Glutamatergic neuron (in vitro differentiated cells): ENCODE measurements around the gene TPST2. TPM values are rescaled to one million over a fixed set of nuclear protein-coding genes. Genes with fewer than 3 reads are reported as not detected.

Source experiments
- DNase-seq: peaks from one replicate; pipeline ENCODE4 v3.0.0; 2022
- H3K27ac Mint-ChIP-seq: one replicate; pipeline ENCODE4 v1.8.0; 2020; ENCODE audit warnings: mild to moderate bottlenecking, mixed read lengths, inconsistent platforms; ENCODE audit not compliant: unreplicated experiment
- H3K27me3 Mint-ChIP-seq: one replicate; pipeline ENCODE4 v1.8.0; 2020; ENCODE audit warnings: mild to moderate bottlenecking, moderate library complexity, mixed read lengths, inconsistent platforms; ENCODE audit not compliant: unreplicated experiment
- H3K36me3 Mint-ChIP-seq: one replicate; pipeline ENCODE4 v1.8.0; 2020; ENCODE audit warnings: mild to moderate bottlenecking, mixed read lengths, inconsistent platforms; ENCODE audit not compliant: unreplicated experiment
- H3K4me1 Mint-ChIP-seq: one replicate; pipeline ENCODE4 v1.8.0; 2020; ENCODE audit warnings: mild to moderate bottlenecking, low read depth, mixed read lengths, inconsistent platforms; ENCODE audit not compliant: unreplicated experiment
- H3K4me3 Mint-ChIP-seq: one replicate; pipeline ENCODE4 v1.8.0; 2020; ENCODE audit warnings: mild to moderate bottlenecking, mixed read lengths, inconsistent platforms; ENCODE audit not compliant: unreplicated experiment
- H3K9me3 Mint-ChIP-seq: one replicate; pipeline ENCODE4 v1.8.0; 2020; ENCODE audit warnings: mild to moderate bottlenecking, moderate library complexity, mixed read lengths, inconsistent platforms; ENCODE audit not compliant: unreplicated experiment
- CTCF ChIP-seq: fragments of 200-600 bp; sonication (generic); IDR thresholded peaks from one replicate; pipeline ENCODE4 v1.5.0; 2021; ENCODE audit not compliant: partially characterized antibody, unreplicated experiment
- total RNA-seq: library from RNA; stranded (reverse); fragmentation: NEBNext Ultra II Directional; extraction: Animal tissue kit (Norgen Biotek cat#: 25700); gene quantifications from one replicate; pipeline ENCODE4 v1.2.1, GENCODE V29; 2021; ENCODE audit not compliant: unreplicated experiment

Gene TPST2
- total RNA-seq, 1 donor from 2014 or later = 10.6 TPM

DNA sequence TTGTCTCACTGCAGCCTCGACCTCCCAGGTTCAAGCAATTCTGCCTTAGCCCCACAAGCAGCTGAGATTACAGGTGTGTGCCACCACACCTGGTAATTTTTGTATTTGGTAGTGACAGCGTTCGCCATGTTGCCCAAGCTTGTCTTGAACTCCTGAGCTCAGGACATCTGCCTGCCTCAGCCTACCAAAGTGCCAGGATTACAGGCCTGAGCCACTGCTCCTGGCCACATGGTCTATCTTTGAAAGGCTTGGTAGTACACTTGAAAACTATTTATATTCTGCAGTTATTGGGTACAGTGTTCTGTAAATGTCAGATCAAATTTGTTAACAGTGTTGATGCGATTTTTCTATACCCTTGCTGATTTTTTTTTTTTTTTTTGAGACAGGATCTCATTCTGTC lies 41.4 kb upstream of the TPST2 start:
- Mint-ChIP-seq H3K27me3 (no peaks in the 10 kb centered on the region), H3K4me1 (no peaks in the 10 kb centered on the region), H3K4me3 (no peak overlapping the region), H3K36me3 (peaks cover 5% of the 10 kb centered on the region), H3K27ac (no peak overlapping the region), H3K9me3 (peaks cover 2% of the 10 kb centered on the region)
- TF ChIP-seq CTCF = no peak
- no peak for DNase-seq

DNA sequence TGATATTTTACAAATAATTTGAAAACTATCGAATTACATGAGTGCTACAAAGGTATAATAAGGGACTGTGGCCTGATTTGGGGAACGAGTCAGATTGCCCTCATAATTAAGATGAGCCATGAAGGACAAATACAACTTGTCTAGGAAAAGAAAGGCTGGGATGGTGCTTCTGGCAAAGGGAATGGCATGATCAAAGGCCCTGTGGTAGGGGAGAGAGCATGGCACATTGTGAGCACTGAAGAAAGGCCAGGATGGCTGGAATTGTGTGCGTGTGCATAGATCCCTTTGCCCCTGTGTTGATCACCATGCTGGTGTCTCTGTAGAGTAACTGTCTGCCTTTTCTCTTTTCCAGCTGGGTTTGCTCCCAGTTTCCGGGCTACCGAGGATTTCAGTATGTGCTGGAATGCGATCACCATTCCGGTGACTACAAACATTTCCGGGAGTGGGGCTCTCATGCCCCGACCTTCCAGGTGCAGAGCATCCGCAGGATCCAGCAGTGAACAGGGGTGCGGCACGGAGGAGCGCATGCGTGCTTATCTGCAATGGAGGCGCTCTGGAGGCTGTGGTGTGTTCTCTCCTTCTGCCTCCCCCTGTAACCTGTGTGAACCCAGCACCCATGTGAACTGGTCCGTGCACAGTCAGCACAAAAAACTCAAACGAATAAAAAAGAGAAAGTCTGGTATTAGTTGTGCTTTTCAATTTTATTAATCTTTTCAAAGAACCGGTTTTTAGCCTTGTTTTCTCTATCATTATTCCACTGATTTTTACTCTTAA lies 40.2 kb upstream of the TPST2 start:
- Mint-ChIP-seq H3K4me3 (no peak overlapping the region), H3K36me3 (peaks cover 5% of the 10 kb centered on the region), H3K9me3 (peaks cover 2% of the 10 kb centered on the region), H3K27me3 (no peaks in the 10 kb centered on the region), H3K27ac (no peak overlapping the region), H3K4me1 (no peaks in the 10 kb centered on the region)
- DNase-seq = no peak
- no peak for TF ChIP-seq CTCF

DNA sequence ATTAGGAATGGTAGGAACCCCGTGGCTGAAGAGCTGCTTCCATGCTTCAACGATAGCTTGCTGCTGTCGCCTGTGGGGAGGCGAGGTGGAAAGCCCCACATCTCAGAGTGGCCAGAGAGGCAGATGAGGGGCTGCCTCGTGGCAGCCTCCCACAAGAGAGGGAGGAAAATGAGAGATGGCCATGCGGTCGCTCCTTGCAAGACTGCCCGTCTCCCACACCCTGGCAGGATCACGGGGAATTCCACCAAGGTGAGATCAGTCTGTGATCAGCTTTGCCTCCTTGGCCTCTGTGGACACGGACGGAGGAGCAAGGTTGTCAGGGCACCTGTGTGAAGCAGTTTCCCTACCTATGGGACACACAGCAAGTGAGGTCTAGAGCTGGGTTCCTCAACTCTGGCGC lies 34.9 kb upstream of the TPST2 start:
- no peaks in the 10 kb centered on the region for H3K36me3 Mint-ChIP-seq
- no peaks in the 10 kb centered on the region for H3K4me1 Mint-ChIP-seq
- H3K27me3 Mint-ChIP-seq = no peaks in the 10 kb centered on the region
- no peak overlapping the region for H3K4me3 Mint-ChIP-seq
- no peak for DNase-seq
- H3K27ac Mint-ChIP-seq = no peak overlapping the region
- no peak for TF ChIP-seq CTCF
- no peaks in the 10 kb centered on the region for H3K9me3 Mint-ChIP-seq

GRCh38 chr22:26623984-26624383 lies 34.1 kb upstream of the TPST2 start:
- no peaks in the 10 kb centered on the region for H3K9me3 Mint-ChIP-seq
- no peaks in the 10 kb centered on the region for H3K36me3 Mint-ChIP-seq
- H3K27me3 Mint-ChIP-seq = no peaks in the 10 kb centered on the region
- no peak overlapping the region for H3K4me3 Mint-ChIP-seq
- H3K27ac Mint-ChIP-seq = no peak overlapping the region
- no peak for TF ChIP-seq CTCF
- no peaks in the 10 kb centered on the region for H3K4me1 Mint-ChIP-seq
- no peak for DNase-seq

DNA sequence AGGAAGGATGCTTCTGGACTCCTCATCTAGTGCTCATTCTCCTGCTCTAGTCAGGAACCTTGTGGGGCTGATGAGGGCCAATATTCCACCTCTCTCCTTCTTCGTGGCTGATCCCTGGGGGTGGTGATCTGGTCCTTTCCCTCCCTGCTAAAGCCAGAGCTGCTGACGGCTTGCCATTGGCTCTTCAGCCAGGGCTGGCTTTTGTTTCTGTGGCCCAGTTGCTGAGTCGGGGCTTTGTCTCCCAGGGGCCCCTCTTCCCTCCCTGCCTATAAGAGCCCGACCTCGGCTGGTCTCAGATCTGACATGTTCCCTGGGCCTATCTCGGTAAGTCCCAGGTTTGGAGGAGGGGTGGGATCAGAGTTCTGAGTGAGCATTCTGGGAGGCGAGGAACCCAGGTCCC lies 31.7 kb upstream of the TPST2 start, which contains the start of gene CRYBA4:
TSS of gene CRYBA4 (plus strand) at position 301 of the 400 bp plus-strand sequence. CDS start 634 bp downstream, outside the sequence.
- no peak within 1 kb of the TSS for H3K27ac Mint-ChIP-seq
- peaks cover 2% of the 10 kb centered on the region for H3K27me3 Mint-ChIP-seq
- peaks cover 4% of the 10 kb centered on the region for H3K4me1 Mint-ChIP-seq
- no peak for TF ChIP-seq CTCF
- H3K4me3 Mint-ChIP-seq = no peak within 1 kb of the TSS
- DNase-seq = no peak
- no peaks in the 10 kb centered on the region for H3K36me3 Mint-ChIP-seq
- H3K9me3 Mint-ChIP-seq = no peaks in the 10 kb centered on the region
